Ishikawa (cell line): ENCODE data around the gene MAK.

Source experiments
- CEBPB ChIP-seq: IDR thresholded peaks from 2 replicates; pipeline ENCODE4 v1.6.1; 2012
- CREB1 ChIP-seq: IDR thresholded peaks from 2 replicates; pipeline ENCODE4 v1.6.1; 2012; ENCODE audit warnings: low read depth
- EGR1 ChIP-seq: IDR thresholded peaks from 2 replicates; pipeline ENCODE4 v1.6.1; 2012
- EP300 ChIP-seq: IDR thresholded peaks from 2 replicates; pipeline ENCODE4 v1.6.1; 2012; ENCODE audit warnings: borderline replicate concordance
- FOXM1 ChIP-seq: IDR thresholded peaks from 2 replicates; pipeline ENCODE4 v1.6.1; 2012; ENCODE audit warnings: low read depth, borderline replicate concordance
- MAX ChIP-seq: IDR thresholded peaks from 2 replicates; pipeline ENCODE4 v1.6.1; 2012
- NFIC ChIP-seq: IDR thresholded peaks from 2 replicates; pipeline ENCODE4 v1.6.1; 2012
- RAD21 ChIP-seq: IDR thresholded peaks from 2 replicates; pipeline ENCODE4 v1.6.1; 2012; ENCODE audit warnings: low read depth
- REST ChIP-seq: IDR thresholded peaks from 2 replicates; pipeline ENCODE4 v1.6.1; 2012; ENCODE audit warnings: low read depth, mild to moderate bottlenecking
- TAF1 ChIP-seq: IDR thresholded peaks from 2 replicates; pipeline ENCODE4 v1.6.1; 2012; ENCODE audit warnings: low read depth, mild to moderate bottlenecking
- TCF12 ChIP-seq: IDR thresholded peaks from 2 replicates; pipeline ENCODE4 v1.6.1; 2012; ENCODE audit warnings: low read depth
- TEAD4 ChIP-seq: IDR thresholded peaks from 2 replicates; pipeline ENCODE4 v1.6.1; 2012
- USF1 ChIP-seq: IDR thresholded peaks from 2 replicates; pipeline ENCODE4 v1.6.1; 2012
- YY1 ChIP-seq: IDR thresholded peaks from 2 replicates; pipeline ENCODE4 v1.6.1; 2012; ENCODE audit warnings: low read depth
- ZBTB7A ChIP-seq: IDR thresholded peaks from 2 replicates; pipeline ENCODE4 v1.6.1; 2012; ENCODE audit warnings: low read depth

Gene MAK

GRCh38 chr6:10809098-10809497, 29.2 kb downstream of the MAK start:
- TF ChIP-seq CEBPB (peak; percentile 42; the same call in 1 of the 2 replicates), TCF12 (no peak)

- TF ChIP-seq EP300 (no peak), FOXM1 (no peak), CEBPB (no peak), CREB1 (no peak), RAD21 (no peak), USF1 (no peak), TAF1 (no peak), TCF12 (no peak), EGR1 (no peak), ZBTB7A (no peak), MAX (no peak)
Observed at GRCh38 chr6:10808376-10808775, 30.0 kb downstream of the MAK start.

GRCh38 chr6:10801224-10801848, 37.0 kb downstream of the MAK start:
- TF ChIP-seq RAD21: peak; percentile 91
- no peak for TF ChIP-seq REST

- TF ChIP-seq TCF12 (no peak), NFIC (no peak), REST (no peak), YY1 (no peak), FOXM1 (no peak), MAX (no peak)
Observed at GRCh38 chr6:10800810-10801209, 37.5 kb downstream of the MAK start.

- TF ChIP-seq REST (no peak), CREB1 (no peak), TEAD4 (no peak), RAD21 (no peak), NFIC (no peak)
Observed at GRCh38 chr6:10794239-10794638, 44.1 kb downstream of the MAK start.

GRCh38 chr6:10793695-10794094, 44.6 kb downstream of the MAK start:
- no peak for TF ChIP-seq TCF12
- TF ChIP-seq NFIC: no peak
- no peak for TF ChIP-seq USF1
- no peak for TF ChIP-seq EP300
- TF ChIP-seq EGR1: no peak
- no peak for TF ChIP-seq RAD21
